ENCODE results near the gene USP15.

Gene USP15

DNA sequence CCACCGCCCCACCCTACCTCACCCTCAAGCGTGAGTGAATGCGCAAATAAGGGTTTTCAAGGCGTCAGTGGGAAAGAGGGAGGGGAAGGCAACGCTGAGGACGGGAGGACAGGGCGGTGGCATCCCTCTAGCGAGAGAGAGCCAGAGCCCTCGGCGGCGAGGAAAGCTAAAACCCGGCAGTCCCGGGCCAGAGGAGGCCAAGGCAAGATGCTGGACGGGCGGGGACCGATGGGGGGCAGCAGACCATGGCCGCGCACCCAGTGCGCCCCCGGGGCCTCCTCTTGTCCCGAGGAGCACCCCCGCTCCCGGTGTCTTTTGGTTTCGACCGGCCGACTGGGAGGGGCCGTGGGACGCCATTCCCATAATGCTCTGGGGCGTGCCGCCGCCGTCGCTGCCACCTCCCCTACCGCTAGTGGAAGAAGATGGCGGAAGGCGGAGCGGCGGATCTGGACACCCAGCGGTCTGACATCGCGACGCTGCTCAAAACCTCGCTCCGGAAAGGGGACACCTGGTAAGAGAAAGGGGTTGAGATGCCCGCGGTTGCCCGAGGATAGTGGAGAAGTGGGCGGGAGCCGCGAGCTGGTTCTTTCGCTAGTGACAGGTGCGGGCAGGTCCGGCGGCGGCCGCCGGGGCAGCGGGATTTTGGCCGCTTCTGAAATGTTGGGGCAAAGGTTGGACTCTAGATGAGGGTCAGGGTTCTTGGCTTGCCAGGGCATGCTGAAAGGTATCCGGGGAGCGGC, at the start of gene USP15:
Gene USP15, plus strand, starts transcription at position 412 of the 740 bp plus-strand sequence. Its CDS starts 11 bp downstream, at position 423.
- H3K36me3 ChIP-seq (ENCODE audit: insufficient read depth, low read length), result peaks cover 20% of the 10 kb centered on the region; the same call in 1 of the 2 replicates
- H3K9ac ChIP-seq (ENCODE audit: insufficient read length), result peak within 1 kb of the TSS; percentile 77
- peak; percentile 71 for DNase-seq (ENCODE audit: low read depth, low spot score)
- no peaks in the 10 kb centered on the region for H3K9me3 ChIP-seq (ENCODE audit: low read depth, low read length)
- H3K27ac ChIP-seq, result peak within 1 kb of the TSS; percentile 84
- TF ChIP-seq FOXP2 (optimal IDR thresholded peaks at IDR 0.05; ENCODE audit: control extremely low read depth, extremely low read length, insufficient read depth), result peak; percentile 54
- peak; percentile 81 for TF ChIP-seq POLR2AphosphoS5 (IDR thresholded peaks at IDR 0.05; ENCODE audit: borderline replicate concordance, low read depth, low read length)
- no peak for TF ChIP-seq EZH2 (IDR thresholded peaks at IDR 0.05)
- peak within 1 kb of the TSS; percentile 78 for H3K4me3 ChIP-seq

GRCh38 chr12:62210422-62210821, 49.8 kb upstream of the USP15 start:
- no peak for DNase-seq (ENCODE audit: low read depth, low spot score)
- no peak overlapping the region for H3K9ac ChIP-seq (ENCODE audit: insufficient read length)
- H3K9me3 ChIP-seq (ENCODE audit: low read depth, low read length), result no peaks in the 10 kb centered on the region
- no peak overlapping the region for H3K27ac ChIP-seq
- no peaks in the 10 kb centered on the region for H3K36me3 ChIP-seq (ENCODE audit: insufficient read depth, low read length)
- H3K4me3 ChIP-seq, result no peak overlapping the region
- TF ChIP-seq FOXP2 (optimal IDR thresholded peaks at IDR 0.05; ENCODE audit: control extremely low read depth, extremely low read length, insufficient read depth) (no peak), POLR2AphosphoS5 (IDR thresholded peaks at IDR 0.05; ENCODE audit: borderline replicate concordance, low read depth, low read length) (no peak), EZH2 (IDR thresholded peaks at IDR 0.05) (no peak)

- TF ChIP-seq POLR2AphosphoS5 (IDR thresholded peaks at IDR 0.05; ENCODE audit: borderline replicate concordance, low read depth, low read length) (no peak), EZH2 (IDR thresholded peaks at IDR 0.05) (no peak), FOXP2 (optimal IDR thresholded peaks at IDR 0.05; ENCODE audit: control extremely low read depth, extremely low read length, insufficient read depth) (no peak)
- Histone ChIP-seq H3K4me3 (no peak overlapping the region), H3K9ac (ENCODE audit: insufficient read length) (no peak overlapping the region), H3K36me3 (ENCODE audit: insufficient read depth, low read length) (no peaks in the 10 kb centered on the region), H3K9me3 (ENCODE audit: low read depth, low read length) (no peaks in the 10 kb centered on the region), H3K27ac (no peak overlapping the region)
- DNase-seq (ENCODE audit: low read depth, low spot score), result no peak
Measured at GRCh38 chr12:62211510-62211909, 48.7 kb upstream of the USP15 start.

GRCh38 chr12:62214846-62215245, 45.4 kb upstream of the USP15 start:
- H3K9me3 ChIP-seq (ENCODE audit: low read depth, low read length), result no peaks in the 10 kb centered on the region
- H3K27ac ChIP-seq, result no peak overlapping the region
- H3K9ac ChIP-seq (ENCODE audit: insufficient read length), result no peak overlapping the region
- TF ChIP-seq EZH2 (IDR thresholded peaks at IDR 0.05) (no peak), FOXP2 (optimal IDR thresholded peaks at IDR 0.05; ENCODE audit: control extremely low read depth, extremely low read length, insufficient read depth) (no peak), POLR2AphosphoS5 (IDR thresholded peaks at IDR 0.05; ENCODE audit: borderline replicate concordance, low read depth, low read length) (no peak)
- DNase-seq (ENCODE audit: low read depth, low spot score), result no peak
- H3K36me3 ChIP-seq (ENCODE audit: insufficient read depth, low read length), result no peaks in the 10 kb centered on the region
- H3K4me3 ChIP-seq, result no peak overlapping the region

DNA sequence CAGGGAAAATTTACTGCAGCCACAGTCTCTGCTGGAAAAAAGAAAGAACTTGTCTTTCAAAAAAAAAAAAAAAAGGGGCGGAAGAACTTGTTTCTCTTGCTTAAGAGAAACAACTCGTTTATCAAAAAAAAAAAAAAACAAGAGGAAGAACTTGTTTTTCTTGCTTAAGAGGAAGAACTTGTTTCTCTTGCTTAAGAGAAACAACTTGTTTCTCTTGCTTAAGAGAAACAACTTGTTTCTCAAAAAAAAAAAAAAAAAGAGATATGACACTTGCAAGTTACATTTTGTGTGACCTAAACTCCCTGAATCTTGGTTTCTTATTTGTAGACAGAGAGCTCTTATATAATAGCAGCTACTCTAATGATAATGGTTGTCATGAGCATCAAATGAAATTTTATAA, 44.7 kb upstream of the USP15 start:
- Histone ChIP-seq H3K27ac (0 out of 2 replicates have a peak overlapping the region, but pooled peaks have one; percentile 11), H3K36me3 (ENCODE audit: insufficient read depth, low read length) (no peaks in the 10 kb centered on the region), H3K9ac (ENCODE audit: insufficient read length) (no peak overlapping the region), H3K9me3 (ENCODE audit: low read depth, low read length) (no peaks in the 10 kb centered on the region), H3K4me3 (no peak overlapping the region)
- TF ChIP-seq EZH2 (IDR thresholded peaks at IDR 0.05) (no peak), FOXP2 (optimal IDR thresholded peaks at IDR 0.05; ENCODE audit: control extremely low read depth, extremely low read length, insufficient read depth) (no peak), POLR2AphosphoS5 (IDR thresholded peaks at IDR 0.05; ENCODE audit: borderline replicate concordance, low read depth, low read length) (no peak)
- no peak for DNase-seq (ENCODE audit: low read depth, low spot score)

GRCh38 chr12:62217466-62218194, 42.6 kb upstream of the USP15 start:
- H3K4me3 ChIP-seq, result no peak overlapping the region
- no peak for DNase-seq (ENCODE audit: low read depth, low spot score)
- TF ChIP-seq POLR2AphosphoS5 (IDR thresholded peaks at IDR 0.05; ENCODE audit: borderline replicate concordance, low read depth, low read length) (no peak), FOXP2 (optimal IDR thresholded peaks at IDR 0.05; ENCODE audit: control extremely low read depth, extremely low read length, insufficient read depth) (no peak), EZH2 (IDR thresholded peaks at IDR 0.05) (no peak)
- no peak overlapping the region for H3K9ac ChIP-seq (ENCODE audit: insufficient read length)
- no peak overlapping the region for H3K27ac ChIP-seq
- no peaks in the 10 kb centered on the region for H3K9me3 ChIP-seq (ENCODE audit: low read depth, low read length)
- H3K36me3 ChIP-seq (ENCODE audit: insufficient read depth, low read length), result no peaks in the 10 kb centered on the region

DNA sequence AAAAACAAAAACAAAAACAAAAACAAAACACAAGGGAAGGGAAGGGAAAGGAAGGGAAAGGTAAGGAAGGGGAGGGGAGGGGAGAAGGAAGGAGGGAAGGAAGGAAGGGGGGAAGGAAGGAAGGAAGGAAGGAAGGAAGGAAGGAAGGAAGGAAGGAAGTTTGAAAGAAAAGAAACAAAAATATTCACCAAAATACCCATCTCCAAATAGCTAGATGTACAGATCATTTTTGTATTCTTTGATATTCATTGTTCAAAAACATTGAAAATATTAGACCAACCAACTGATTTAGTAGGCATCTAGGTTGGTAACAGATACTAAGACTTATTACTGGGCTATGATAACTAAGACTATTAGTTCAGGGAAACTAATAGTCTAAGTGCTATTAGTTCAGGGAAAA, 39.1 kb upstream of the USP15 start:
- H3K4me3 ChIP-seq, result no peak overlapping the region
- no peaks in the 10 kb centered on the region for H3K36me3 ChIP-seq (ENCODE audit: insufficient read depth, low read length)
- DNase-seq (ENCODE audit: low read depth, low spot score), result no peak
- peak overlapping the region; percentile 52; the same call in 1 of the 2 replicates for H3K27ac ChIP-seq
- H3K9me3 ChIP-seq (ENCODE audit: low read depth, low read length), result no peaks in the 10 kb centered on the region
- no peak overlapping the region for H3K9ac ChIP-seq (ENCODE audit: insufficient read length)
- TF ChIP-seq EZH2 (IDR thresholded peaks at IDR 0.05) (no peak), POLR2AphosphoS5 (IDR thresholded peaks at IDR 0.05; ENCODE audit: borderline replicate concordance, low read depth, low read length) (no peak), FOXP2 (optimal IDR thresholded peaks at IDR 0.05; ENCODE audit: control extremely low read depth, extremely low read length, insufficient read depth) (no peak)

DNA sequence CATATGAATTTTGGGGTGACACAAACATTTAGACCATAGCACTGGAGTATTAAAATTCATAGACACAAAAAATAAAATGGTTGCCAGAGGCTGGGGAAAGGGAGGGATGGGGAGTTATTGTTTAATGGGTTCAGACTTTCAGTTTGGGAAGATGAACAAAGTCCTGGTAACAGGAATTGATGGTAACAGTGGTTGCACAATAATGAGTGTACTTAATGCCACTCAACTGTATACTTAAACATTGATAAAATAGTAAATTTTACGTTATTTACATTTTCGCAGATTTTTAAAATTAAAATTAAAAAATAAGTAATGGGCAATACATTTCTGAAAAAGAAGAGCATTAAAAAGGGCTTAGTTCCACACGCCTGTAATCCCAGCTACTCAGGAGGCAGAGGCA, 35.6 kb upstream of the USP15 start:
- Histone ChIP-seq H3K27ac (no peak overlapping the region), H3K4me3 (no peak overlapping the region), H3K36me3 (ENCODE audit: insufficient read depth, low read length) (no peaks in the 10 kb centered on the region), H3K9me3 (ENCODE audit: low read depth, low read length) (no peaks in the 10 kb centered on the region), H3K9ac (ENCODE audit: insufficient read length) (no peak overlapping the region)
- DNase-seq (ENCODE audit: low read depth, low spot score), result no peak
- TF ChIP-seq EZH2 (IDR thresholded peaks at IDR 0.05) (no peak), FOXP2 (optimal IDR thresholded peaks at IDR 0.05; ENCODE audit: control extremely low read depth, extremely low read length, insufficient read depth) (no peak), POLR2AphosphoS5 (IDR thresholded peaks at IDR 0.05; ENCODE audit: borderline replicate concordance, low read depth, low read length) (no peak)

Data from SK-N-MC (cell line).